Measurements from ENCODE around the gene FBXL20. TPM values are rescaled to one million over a fixed set of nuclear protein-coding genes. Genes with fewer than 3 reads are reported as not detected.

The FBXL20 gene
- total RNA-seq, 1 experiment from 2014 or later = 9.7 TPM

DNA sequence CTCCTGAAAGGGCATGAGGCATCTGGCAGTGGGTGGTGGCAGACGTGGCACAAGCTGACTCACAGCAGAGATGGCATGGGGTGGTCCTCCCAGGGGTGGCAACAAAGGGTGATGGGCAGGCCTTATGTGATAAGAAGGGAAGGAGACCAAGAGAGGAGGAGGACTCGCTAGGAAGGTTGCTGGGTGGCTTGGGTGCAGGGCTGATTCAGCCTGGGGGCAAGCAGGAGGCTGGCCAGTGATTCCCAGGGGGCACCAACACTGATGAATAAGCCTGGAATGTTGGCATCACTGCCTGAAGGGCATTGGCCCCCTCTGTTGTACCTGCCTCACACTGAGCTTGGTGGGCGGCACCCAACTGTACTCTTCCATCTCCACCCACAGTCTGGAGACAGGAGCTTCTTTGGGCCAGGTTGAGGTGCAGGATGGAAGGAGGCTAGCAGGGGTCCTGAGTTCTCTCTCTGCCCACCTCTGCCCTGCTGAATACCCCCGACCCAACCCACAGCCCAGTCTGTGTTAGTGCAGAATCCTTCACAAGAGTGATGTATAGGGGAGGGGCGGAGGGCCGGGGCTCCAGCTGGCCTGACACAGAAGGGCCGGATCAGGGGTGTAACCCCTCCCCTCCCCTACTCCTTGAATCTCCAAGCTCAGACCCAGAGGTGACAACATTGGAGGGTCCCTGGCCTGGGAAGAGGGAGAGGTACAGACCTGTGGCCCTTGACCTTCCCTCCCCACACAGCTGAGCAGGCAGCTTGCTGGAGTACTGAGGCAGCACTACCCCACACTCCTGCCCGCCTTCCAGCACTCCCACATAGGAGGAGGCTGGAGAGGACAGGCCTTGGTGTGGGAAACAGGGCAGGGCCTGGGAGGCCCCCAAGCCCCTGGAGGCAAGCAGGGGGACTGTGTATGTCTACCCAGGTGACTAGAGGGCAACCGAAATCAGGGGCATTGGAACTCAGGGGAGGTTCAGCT is 178.3 kb downstream of the FBXL20 start (continued):
- TF ChIP-seq TEAD1 (CRISPR knock-in tag; IDR thresholded peaks at IDR 0.05) (no peak), ETV6 (CRISPR knock-in tag; IDR thresholded peaks at IDR 0.05) (no peak), CREM (CRISPR knock-in tag; IDR thresholded peaks at IDR 0.05) (no peak)
- TF ChIP-seq, protein P1, sequence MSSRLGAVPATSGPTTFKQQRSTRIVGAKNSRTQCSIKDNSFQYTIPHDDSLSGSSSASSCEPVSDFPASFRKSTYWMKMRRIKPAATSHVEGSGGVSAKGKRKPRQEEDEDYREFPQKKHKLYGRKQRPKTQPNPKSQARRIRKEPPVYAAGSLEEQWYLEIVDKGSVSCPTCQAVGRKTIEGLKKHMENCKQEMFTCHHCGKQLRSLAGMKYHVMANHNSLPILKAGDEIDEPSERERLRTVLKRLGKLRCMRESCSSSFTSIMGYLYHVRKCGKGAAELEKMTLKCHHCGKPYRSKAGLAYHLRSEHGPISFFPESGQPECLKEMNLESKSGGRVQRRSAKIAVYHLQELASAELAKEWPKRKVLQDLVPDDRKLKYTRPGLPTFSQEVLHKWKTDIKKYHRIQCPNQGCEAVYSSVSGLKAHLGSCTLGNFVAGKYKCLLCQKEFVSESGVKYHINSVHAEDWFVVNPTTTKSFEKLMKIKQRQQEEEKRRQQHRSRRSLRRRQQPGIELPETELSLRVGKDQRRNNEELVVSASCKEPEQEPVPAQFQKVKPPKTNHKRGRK (CRISPR knock-in tag; IDR thresholded peaks at IDR 0.05; ENCODE audit: borderline replicate concordance) = no peak

DNA sequence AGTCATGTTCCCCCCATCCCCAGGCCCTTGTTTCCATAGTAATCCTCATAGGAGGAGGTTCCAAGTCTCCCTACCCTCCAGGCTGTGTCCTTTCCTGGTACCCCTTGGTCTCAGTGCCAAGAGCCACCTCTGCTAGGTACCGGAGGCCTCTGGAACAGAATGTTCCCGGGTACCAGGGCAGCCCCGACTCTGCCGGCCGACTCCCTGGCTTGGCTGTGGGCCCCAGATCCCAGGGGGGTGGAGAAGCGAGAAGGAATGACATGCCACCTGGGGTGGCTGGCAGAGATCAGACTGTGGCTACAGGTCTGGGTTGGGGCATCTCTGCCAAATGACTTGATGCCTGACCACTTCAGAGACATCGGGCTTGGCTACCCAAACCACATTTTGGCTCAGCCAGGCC is 179.3 kb downstream of the FBXL20 start:
- no peak overlapping the region for H3K4me3 Mint-ChIP-seq
- POLR2A ChIA-PET = no interaction called here
- peaks cover 64% of the 10 kb centered on the region for H3K27me3 Mint-ChIP-seq (ENCODE audit: low read depth)
- H3K27ac Mint-ChIP-seq = no peak overlapping the region
- H3K9me3 Mint-ChIP-seq = no peaks in the 10 kb centered on the region
- H3K36me3 Mint-ChIP-seq = no peaks in the 10 kb centered on the region
- DNase-seq (ENCODE audit: low spot score) = no peak
- H3K4me1 Mint-ChIP-seq = peaks cover 20% of the 10 kb centered on the region
- CTCF ChIA-PET = interaction anchor here (0.6 to 3.4 kb wide), 5 partner anchors 10 to 47 kb away, joined by 3 to 40 read pairs (median 6); no protein-coding TSS in a partner anchor
- ATAC-seq = no peak
- TF ChIP-seq, protein P2, sequence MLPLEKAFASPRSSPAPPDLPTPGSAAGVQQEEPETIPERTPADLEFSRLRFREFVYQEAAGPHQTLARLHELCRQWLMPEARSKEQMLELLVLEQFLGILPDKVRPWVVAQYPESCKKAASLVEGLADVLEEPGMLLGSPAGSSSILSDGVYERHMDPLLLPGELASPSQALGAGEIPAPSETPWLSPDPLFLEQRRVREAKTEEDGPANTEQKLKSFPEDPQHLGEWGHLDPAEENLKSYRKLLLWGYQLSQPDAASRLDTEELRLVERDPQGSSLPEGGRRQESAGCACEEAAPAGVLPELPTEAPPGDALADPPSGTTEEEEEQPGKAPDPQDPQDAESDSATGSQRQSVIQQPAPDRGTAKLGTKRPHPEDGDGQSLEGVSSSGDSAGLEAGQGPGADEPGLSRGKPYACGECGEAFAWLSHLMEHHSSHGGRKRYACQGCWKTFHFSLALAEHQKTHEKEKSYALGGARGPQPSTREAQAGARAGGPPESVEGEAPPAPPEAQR (CRISPR knock-in tag; IDR thresholded peaks at IDR 0.05) = no peak
- TF ChIP-seq, protein P3, sequence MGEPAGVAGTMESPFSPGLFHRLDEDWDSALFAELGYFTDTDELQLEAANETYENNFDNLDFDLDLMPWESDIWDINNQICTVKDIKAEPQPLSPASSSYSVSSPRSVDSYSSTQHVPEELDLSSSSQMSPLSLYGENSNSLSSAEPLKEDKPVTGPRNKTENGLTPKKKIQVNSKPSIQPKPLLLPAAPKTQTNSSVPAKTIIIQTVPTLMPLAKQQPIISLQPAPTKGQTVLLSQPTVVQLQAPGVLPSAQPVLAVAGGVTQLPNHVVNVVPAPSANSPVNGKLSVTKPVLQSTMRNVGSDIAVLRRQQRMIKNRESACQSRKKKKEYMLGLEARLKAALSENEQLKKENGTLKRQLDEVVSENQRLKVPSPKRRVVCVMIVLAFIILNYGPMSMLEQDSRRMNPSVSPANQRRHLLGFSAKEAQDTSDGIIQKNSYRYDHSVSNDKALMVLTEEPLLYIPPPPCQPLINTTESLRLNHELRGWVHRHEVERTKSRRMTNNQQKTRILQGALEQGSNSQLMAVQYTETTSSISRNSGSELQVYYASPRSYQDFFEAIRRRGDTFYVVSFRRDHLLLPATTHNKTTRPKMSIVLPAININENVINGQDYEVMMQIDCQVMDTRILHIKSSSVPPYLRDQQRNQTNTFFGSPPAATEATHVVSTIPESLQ (CRISPR knock-in tag; IDR thresholded peaks at IDR 0.05) = no peak
- no peak for TF ChIP-seq ZNF138 (CRISPR knock-in tag; conservative IDR thresholded peaks at IDR 0.05)
- TF ChIP-seq GABPB1 (CRISPR knock-in tag; IDR thresholded peaks at IDR 0.05) = no peak
- no peak for TF ChIP-seq MYBL2 (CRISPR knock-in tag; IDR thresholded peaks at IDR 0.05)
- TF ChIP-seq, protein P4, sequence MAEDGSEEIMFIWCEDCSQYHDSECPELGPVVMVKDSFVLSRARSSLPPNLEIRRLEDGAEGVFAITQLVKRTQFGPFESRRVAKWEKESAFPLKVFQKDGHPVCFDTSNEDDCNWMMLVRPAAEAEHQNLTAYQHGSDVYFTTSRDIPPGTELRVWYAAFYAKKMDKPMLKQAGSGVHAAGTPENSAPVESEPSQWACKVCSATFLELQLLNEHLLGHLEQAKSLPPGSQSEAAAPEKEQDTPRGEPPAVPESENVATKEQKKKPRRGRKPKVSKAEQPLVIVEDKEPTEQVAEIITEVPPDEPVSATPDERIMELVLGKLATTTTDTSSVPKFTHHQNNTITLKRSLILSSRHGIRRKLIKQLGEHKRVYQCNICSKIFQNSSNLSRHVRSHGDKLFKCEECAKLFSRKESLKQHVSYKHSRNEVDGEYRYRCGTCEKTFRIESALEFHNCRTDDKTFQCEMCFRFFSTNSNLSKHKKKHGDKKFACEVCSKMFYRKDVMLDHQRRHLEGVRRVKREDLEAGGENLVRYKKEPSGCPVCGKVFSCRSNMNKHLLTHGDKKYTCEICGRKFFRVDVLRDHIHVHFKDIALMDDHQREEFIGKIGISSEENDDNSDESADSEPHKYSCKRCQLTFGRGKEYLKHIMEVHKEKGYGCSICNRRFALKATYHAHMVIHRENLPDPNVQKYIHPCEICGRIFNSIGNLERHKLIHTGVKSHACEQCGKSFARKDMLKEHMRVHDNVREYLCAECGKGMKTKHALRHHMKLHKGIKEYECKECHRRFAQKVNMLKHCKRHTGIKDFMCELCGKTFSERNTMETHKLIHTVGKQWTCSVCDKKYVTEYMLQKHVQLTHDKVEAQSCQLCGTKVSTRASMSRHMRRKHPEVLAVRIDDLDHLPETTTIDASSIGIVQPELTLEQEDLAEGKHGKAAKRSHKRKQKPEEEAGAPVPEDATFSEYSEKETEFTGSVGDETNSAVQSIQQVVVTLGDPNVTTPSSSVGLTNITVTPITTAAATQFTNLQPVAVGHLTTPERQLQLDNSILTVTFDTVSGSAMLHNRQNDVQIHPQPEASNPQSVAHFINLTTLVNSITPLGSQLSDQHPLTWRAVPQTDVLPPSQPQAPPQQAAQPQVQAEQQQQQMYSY (CRISPR knock-in tag; IDR thresholded peaks at IDR 0.05) = no peak
- no peak for TF ChIP-seq SOX15 (CRISPR knock-in tag; IDR thresholded peaks at IDR 0.05)
- no peak for TF ChIP-seq IRF2 (CRISPR knock-in tag; IDR thresholded peaks at IDR 0.05; ENCODE audit: borderline replicate concordance, low read depth)
- TF ChIP-seq ZNF232 (CRISPR knock-in tag; IDR thresholded peaks at IDR 0.05) = no peak
- TF ChIP-seq RORB (CRISPR knock-in tag; IDR thresholded peaks at IDR 0.05) = no peak
- no peak for TF ChIP-seq CREM (CRISPR knock-in tag; IDR thresholded peaks at IDR 0.05)
- TF ChIP-seq, protein P1 (CRISPR knock-in tag; IDR thresholded peaks at IDR 0.05; ENCODE audit: borderline replicate concordance) = no peak
- TF ChIP-seq, protein P5, sequence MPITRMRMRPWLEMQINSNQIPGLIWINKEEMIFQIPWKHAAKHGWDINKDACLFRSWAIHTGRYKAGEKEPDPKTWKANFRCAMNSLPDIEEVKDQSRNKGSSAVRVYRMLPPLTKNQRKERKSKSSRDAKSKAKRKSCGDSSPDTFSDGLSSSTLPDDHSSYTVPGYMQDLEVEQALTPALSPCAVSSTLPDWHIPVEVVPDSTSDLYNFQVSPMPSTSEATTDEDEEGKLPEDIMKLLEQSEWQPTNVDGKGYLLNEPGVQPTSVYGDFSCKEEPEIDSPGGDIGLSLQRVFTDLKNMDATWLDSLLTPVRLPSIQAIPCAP (CRISPR knock-in tag; IDR thresholded peaks at IDR 0.05) = no peak
- TF ChIP-seq, protein P6, sequence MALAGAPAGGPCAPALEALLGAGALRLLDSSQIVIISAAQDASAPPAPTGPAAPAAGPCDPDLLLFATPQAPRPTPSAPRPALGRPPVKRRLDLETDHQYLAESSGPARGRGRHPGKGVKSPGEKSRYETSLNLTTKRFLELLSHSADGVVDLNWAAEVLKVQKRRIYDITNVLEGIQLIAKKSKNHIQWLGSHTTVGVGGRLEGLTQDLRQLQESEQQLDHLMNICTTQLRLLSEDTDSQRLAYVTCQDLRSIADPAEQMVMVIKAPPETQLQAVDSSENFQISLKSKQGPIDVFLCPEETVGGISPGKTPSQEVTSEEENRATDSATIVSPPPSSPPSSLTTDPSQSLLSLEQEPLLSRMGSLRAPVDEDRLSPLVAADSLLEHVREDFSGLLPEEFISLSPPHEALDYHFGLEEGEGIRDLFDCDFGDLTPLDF (CRISPR knock-in tag; IDR thresholded peaks at IDR 0.05) = no peak
- TF ChIP-seq, protein P7, sequence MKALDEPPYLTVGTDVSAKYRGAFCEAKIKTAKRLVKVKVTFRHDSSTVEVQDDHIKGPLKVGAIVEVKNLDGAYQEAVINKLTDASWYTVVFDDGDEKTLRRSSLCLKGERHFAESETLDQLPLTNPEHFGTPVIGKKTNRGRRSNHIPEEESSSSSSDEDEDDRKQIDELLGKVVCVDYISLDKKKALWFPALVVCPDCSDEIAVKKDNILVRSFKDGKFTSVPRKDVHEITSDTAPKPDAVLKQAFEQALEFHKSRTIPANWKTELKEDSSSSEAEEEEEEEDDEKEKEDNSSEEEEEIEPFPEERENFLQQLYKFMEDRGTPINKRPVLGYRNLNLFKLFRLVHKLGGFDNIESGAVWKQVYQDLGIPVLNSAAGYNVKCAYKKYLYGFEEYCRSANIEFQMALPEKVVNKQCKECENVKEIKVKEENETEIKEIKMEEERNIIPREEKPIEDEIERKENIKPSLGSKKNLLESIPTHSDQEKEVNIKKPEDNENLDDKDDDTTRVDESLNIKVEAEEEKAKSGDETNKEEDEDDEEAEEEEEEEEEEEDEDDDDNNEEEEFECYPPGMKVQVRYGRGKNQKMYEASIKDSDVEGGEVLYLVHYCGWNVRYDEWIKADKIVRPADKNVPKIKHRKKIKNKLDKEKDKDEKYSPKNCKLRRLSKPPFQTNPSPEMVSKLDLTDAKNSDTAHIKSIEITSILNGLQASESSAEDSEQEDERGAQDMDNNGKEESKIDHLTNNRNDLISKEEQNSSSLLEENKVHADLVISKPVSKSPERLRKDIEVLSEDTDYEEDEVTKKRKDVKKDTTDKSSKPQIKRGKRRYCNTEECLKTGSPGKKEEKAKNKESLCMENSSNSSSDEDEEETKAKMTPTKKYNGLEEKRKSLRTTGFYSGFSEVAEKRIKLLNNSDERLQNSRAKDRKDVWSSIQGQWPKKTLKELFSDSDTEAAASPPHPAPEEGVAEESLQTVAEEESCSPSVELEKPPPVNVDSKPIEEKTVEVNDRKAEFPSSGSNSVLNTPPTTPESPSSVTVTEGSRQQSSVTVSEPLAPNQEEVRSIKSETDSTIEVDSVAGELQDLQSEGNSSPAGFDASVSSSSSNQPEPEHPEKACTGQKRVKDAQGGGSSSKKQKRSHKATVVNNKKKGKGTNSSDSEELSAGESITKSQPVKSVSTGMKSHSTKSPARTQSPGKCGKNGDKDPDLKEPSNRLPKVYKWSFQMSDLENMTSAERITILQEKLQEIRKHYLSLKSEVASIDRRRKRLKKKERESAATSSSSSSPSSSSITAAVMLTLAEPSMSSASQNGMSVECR (CRISPR knock-in tag; IDR thresholded peaks at IDR 0.05; ENCODE audit: borderline replicate concordance) = no peak

All from WTC11 (cell line).